DOHH2 (cell line): ENCODE data around the gene JAML.
A peak's percentile ranks its signal among the peaks of the same experiment; 100 is the strongest.

Source experiments
- H3F3A ChIP-seq: fragments of 200-600 bp; sonication (generic), shearing (Covaris generic); 2 replicates; pipeline ENCODE4 v1.6.0; 2016; ENCODE audit warnings: antibody characterized with exemption, mild to moderate bottlenecking; ENCODE audit not compliant: control insufficient read depth, insufficient read depth
- H3K27ac ChIP-seq: fragments of 200-600 bp; sonication (generic); 2 replicates; pipeline ENCODE4 v1.5.1; 2014; ENCODE audit warnings: low read depth, mild to moderate bottlenecking, low read length, moderate library complexity
- H3K27me3 ChIP-seq: fragments of 200-600 bp; sonication (generic); 2 replicates; pipeline ENCODE4 v1.6.1; 2014; ENCODE audit warnings: mild to moderate bottlenecking, low read length, mixed read lengths; ENCODE audit not compliant: control insufficient read depth
- H3K36me3 ChIP-seq: fragments of 200-600 bp; sonication (generic); 2 replicates; pipeline ENCODE4 v1.6.1; 2014; ENCODE audit warnings: mild to moderate bottlenecking, low read length, moderate library complexity, mixed read lengths; ENCODE audit not compliant: control insufficient read depth
- H3K4me1 ChIP-seq: fragments of 200-600 bp; sonication (generic); 2 replicates; pipeline ENCODE4 v1.6.1; 2014; ENCODE audit warnings: mild to moderate bottlenecking, low read length, mixed read lengths; ENCODE audit not compliant: control insufficient read depth
- H3K4me2 ChIP-seq: fragments of 200-600 bp; sonication (generic); 2 replicates; pipeline ENCODE4 v1.6.0; 2014; ENCODE audit warnings: mild to moderate bottlenecking, low read length, moderate library complexity
- H3K4me3 ChIP-seq: fragments of 200-600 bp; sonication (generic); 2 replicates; pipeline ENCODE4 v1.5.1; 2014; ENCODE audit warnings: mild to moderate bottlenecking, low read length, mixed read lengths
- H3K79me2 ChIP-seq: fragments of 200-600 bp; sonication (generic); 2 replicates; pipeline ENCODE4 v1.6.1; 2014; ENCODE audit warnings: mild to moderate bottlenecking, low read length, mixed read lengths; ENCODE audit not compliant: control insufficient read depth
- H3K9me2 ChIP-seq: fragments of 200-600 bp; sonication (generic); replicated peaks from 2 replicates; pipeline ENCODE4 v1.6.1; 2014; ENCODE audit warnings: mild to moderate bottlenecking, low read length, mixed read lengths; ENCODE audit not compliant: control insufficient read depth
- H3K9me3 ChIP-seq: fragments of 200-600 bp; sonication (generic); 2 replicates; pipeline ENCODE4 v1.6.1; 2014; ENCODE audit warnings: antibody characterized with exemption, low read length, mixed read lengths; ENCODE audit not compliant: control insufficient read depth, insufficient read depth
- H4K20me1 ChIP-seq: fragments of 200-600 bp; sonication (generic); 2 replicates; pipeline ENCODE4 v1.6.0; 2014; ENCODE audit warnings: low read depth, mild to moderate bottlenecking, antibody characterized with exemption, low read length, moderate library complexity; ENCODE audit not compliant: control insufficient read depth, insufficient read depth
- EZH2phosphoT487 ChIP-seq: fragments of 200-600 bp; sonication (generic); IDR thresholded peaks from 2 replicates; pipeline ENCODE4 v1.6.1; 2017; ENCODE audit warnings: borderline replicate concordance, mild to moderate bottlenecking, antibody characterized with exemption, low read length, moderate library complexity, mixed read lengths
- TF ChIP-seq, protein P1 (sequence below): fragments of 200-600 bp; sonication (generic); IDR thresholded peaks from one replicate; pipeline ENCODE4 v1.5.1; 2014; ENCODE audit warnings: antibody characterized with exemption, mild to moderate bottlenecking, low read depth, low read length; ENCODE audit not compliant: poor library complexity, severe bottlenecking

JAML gene

DNA sequence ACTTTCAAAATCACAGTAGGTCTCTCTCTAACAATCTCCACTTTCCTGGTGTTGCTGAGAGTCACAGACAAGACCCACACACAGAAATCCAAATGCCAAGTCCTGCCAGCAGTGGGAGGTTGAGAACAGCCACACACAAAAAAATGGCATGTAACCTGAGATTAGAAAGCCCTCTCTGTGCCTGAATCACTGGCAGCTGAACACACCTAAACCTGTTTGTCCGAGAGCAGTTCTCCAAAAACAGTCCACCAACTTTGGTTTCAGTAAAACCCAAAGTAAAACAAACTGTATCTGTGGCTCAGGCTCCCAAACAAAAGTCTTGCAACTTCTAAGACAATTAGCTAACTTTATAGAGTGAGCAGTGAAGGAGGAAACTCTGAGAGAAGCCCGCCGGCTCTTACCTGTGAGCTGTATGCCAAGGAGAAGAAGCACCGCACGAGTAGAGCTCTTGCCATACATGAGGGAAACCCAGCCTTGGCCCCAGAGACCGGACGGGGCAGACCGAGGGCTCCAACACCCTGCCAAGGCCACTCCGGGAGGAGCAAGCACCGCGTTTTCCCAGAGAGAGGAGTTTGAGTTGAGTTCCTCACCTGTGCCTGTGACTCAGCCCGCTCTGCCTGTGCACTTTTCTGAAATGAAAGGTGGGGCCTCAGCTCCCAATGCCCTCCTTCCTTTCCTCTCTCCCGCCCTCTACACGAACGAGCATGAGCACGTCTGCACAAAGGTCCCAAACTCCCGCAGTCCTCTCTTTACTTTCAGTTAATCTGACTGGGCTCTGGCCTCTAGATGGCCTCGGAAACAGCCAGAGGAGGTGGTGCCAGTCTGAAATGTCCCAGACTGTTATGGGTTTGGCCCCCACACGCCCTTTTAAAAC, 39.1 kb upstream of the JAML start, which contains the start of gene MPZL2:
TSS of gene MPZL2 (minus strand) at position 603 of the 874 bp plus-strand sequence. CDS start at position 459, 144 bp downstream.
- no peak for TF ChIP-seq EZH2phosphoT487
- TF ChIP-seq, protein P1, sequence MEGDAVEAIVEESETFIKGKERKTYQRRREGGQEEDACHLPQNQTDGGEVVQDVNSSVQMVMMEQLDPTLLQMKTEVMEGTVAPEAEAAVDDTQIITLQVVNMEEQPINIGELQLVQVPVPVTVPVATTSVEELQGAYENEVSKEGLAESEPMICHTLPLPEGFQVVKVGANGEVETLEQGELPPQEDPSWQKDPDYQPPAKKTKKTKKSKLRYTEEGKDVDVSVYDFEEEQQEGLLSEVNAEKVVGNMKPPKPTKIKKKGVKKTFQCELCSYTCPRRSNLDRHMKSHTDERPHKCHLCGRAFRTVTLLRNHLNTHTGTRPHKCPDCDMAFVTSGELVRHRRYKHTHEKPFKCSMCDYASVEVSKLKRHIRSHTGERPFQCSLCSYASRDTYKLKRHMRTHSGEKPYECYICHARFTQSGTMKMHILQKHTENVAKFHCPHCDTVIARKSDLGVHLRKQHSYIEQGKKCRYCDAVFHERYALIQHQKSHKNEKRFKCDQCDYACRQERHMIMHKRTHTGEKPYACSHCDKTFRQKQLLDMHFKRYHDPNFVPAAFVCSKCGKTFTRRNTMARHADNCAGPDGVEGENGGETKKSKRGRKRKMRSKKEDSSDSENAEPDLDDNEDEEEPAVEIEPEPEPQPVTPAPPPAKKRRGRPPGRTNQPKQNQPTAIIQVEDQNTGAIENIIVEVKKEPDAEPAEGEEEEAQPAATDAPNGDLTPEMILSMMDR, result no peak
- no peaks in the 10 kb centered on the region for H4K20me1 ChIP-seq
- no peak within 1 kb of the TSS for H3K27ac ChIP-seq
- H3F3A ChIP-seq, result no peaks in the 10 kb centered on the region
- peak within 1 kb of the TSS; percentile 21 for H3K4me3 ChIP-seq
- peak within 1 kb of the TSS; percentile 46 for H3K4me2 ChIP-seq
- H3K9me3 ChIP-seq, result no peaks in the 10 kb centered on the region
- peaks cover 16% of the 10 kb centered on the region for H3K27me3 ChIP-seq
- H3K79me2 ChIP-seq, result no peaks in the 10 kb centered on the region
- peaks cover 15% of the 10 kb centered on the region for H3K4me1 ChIP-seq
- H3K9me2 ChIP-seq, result no peaks in the 10 kb centered on the region
- no peaks in the 10 kb centered on the region for H3K36me3 ChIP-seq

DNA sequence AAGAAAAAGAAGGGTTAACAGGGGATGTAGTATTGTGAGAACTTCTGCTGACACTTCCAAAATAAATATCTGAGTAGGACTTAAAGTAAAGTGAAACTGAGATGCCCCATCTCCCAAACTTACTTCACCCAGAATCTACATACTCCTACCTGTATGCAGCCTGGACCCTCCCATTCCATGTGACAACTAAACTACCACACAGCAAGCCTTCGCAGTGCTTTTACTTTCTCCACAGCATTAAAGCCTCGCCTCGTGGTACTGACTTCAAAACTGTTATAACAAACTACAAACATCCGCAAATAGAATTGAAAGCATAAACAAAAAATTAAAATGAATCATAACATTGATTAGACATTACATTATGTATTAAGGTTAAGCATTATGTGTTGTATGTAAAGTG, 38.3 kb upstream of the JAML start:
- Histone ChIP-seq H3F3A (no peaks in the 10 kb centered on the region), H3K9me2 (no peaks in the 10 kb centered on the region), H3K79me2 (no peaks in the 10 kb centered on the region), H3K4me2 (no peak overlapping the region), H3K36me3 (no peaks in the 10 kb centered on the region), H3K4me1 (peaks cover 15% of the 10 kb centered on the region), H3K9me3 (no peaks in the 10 kb centered on the region), H3K4me3 (no peak overlapping the region), H3K27ac (no peak overlapping the region), H4K20me1 (no peaks in the 10 kb centered on the region), H3K27me3 (peaks cover 16% of the 10 kb centered on the region)
- TF ChIP-seq, protein P1, result no peak
- no peak for TF ChIP-seq EZH2phosphoT487

GRCh38 chr11:118260353-118260752, 35.5 kb upstream of the JAML start:
- no peak overlapping the region for H3K4me2 ChIP-seq
- TF ChIP-seq, protein P1, result no peak
- TF ChIP-seq EZH2phosphoT487, result no peak

More at GRCh38 chr11:118260353-118260752, 35.5 kb upstream of the JAML start:
- H3K9me2 ChIP-seq, result no peaks in the 10 kb centered on the region
- H3K9me3 ChIP-seq, result no peaks in the 10 kb centered on the region
- no peaks in the 10 kb centered on the region for H4K20me1 ChIP-seq
- no peaks in the 10 kb centered on the region for H3F3A ChIP-seq
- peaks cover 9% of the 10 kb centered on the region for H3K4me1 ChIP-seq
- no peak overlapping the region for H3K4me3 ChIP-seq
- no peaks in the 10 kb centered on the region for H3K79me2 ChIP-seq
- no peak overlapping the region for H3K27ac ChIP-seq
- no peaks in the 10 kb centered on the region for H3K36me3 ChIP-seq
- H3K27me3 ChIP-seq, result peaks cover 16% of the 10 kb centered on the region
